NCI-H2029 (cell line): ENCODE results near the gene SCUBE1.

Experiments used
- DNase-seq: peaks from one replicate; lab custom pipeline; 2025; lab: John Stamatoyannopoulos, UW

Gene SCUBE1

GRCh38 chr22:43213962-43214361 is 129.2 kb downstream of the SCUBE1 start:
- no peak for DNase-seq

GRCh38 chr22:43213051-43213450 is 130.1 kb downstream of the SCUBE1 start:
- no peak for DNase-seq

- no peak for DNase-seq
These were observed 130.7 kb downstream of the SCUBE1 start for GRCh38 chr22:43212434-43212952.

- DNase-seq: no peak
These were observed 131.2 kb downstream of the SCUBE1 start for GRCh38 chr22:43211941-43212433.

- no peak for DNase-seq
These were observed 132.3 kb downstream of the SCUBE1 start for GRCh38 chr22:43210631-43211515.

- DNase-seq: no peak
These were observed 133.2 kb downstream of the SCUBE1 start for GRCh38 chr22:43209971-43210370.

GRCh38 chr22:43209523-43209890 is 133.7 kb downstream of the SCUBE1 start:
- DNase-seq: no peak

GRCh38 chr22:43208703-43209522 is 134.3 kb downstream of the SCUBE1 start:
- DNase-seq: no peak

GRCh38 chr22:43207849-43208702 is 135.1 kb downstream of the SCUBE1 start:
- no peak for DNase-seq

GRCh38 chr22:43207386-43207785 is 135.8 kb downstream of the SCUBE1 start:
- no peak for DNase-seq

GRCh38 chr22:43206509-43207161 is 136.5 kb downstream of the SCUBE1 start:
- DNase-seq: no peak

- no peak for DNase-seq
These were observed 137.2 kb downstream of the SCUBE1 start for GRCh38 chr22:43205748-43206508.

GRCh38 chr22:43205261-43205691 is 137.9 kb downstream of the SCUBE1 start:
- DNase-seq: no peak

- DNase-seq: no peak
These were observed 139.6 kb downstream of the SCUBE1 start for GRCh38 chr22:43203471-43203981.

GRCh38 chr22:43202756-43203410 is 140.3 kb downstream of the SCUBE1 start:
- no peak for DNase-seq

GRCh38 chr22:43202326-43202725 is 140.8 kb downstream of the SCUBE1 start:
- no peak for DNase-seq

GRCh38 chr22:43201486-43202219 is 141.5 kb downstream of the SCUBE1 start:
- no peak for DNase-seq

GRCh38 chr22:43200555-43200954 is 142.6 kb downstream of the SCUBE1 start:
- no peak for DNase-seq

- no peak for DNase-seq
These were observed 143.1 kb downstream of the SCUBE1 start for GRCh38 chr22:43200031-43200430.
